Neutrophil (primary cell): ENCODE results near the gene EIF2B5.
"Not testable (repeated sequence)": the region's sequence is repeated elsewhere in the genome, so short reads cannot be mapped to it uniquely, and the experiment has no call there.

ENCODE experiments used
- H3K27ac ChIP-seq: fragments of 200-600 bp; sonication (generic); 2 replicates; pipeline ENCODE4 v1.5.1; 2016; ENCODE audit warnings: mild to moderate bottlenecking, moderate library complexity
- H3K27me3 ChIP-seq: fragments of 200-600 bp; sonication (generic); 2 replicates; pipeline ENCODE4 v1.6.0; 2016; ENCODE audit warnings: mild to moderate bottlenecking
- H3K36me3 ChIP-seq: fragments of 200-600 bp; sonication (generic); 2 replicates; pipeline ENCODE4 v1.5.1; 2017
- H3K4me1 ChIP-seq, 2 experiments: fragments of 200-600 bp in 1 of 2; sonication (generic) in 1 of 2; 1 replicate in 1 of 2; 2 replicates in 1 of 2; pipeline versions ENCODE4 v1.5.1 to v1.6.1; 2013 to 2016; ENCODE audit warnings: low read depth in 1 of 2, low read length in 1 of 2, mild to moderate bottlenecking in 1 of 2, moderate library complexity in 1 of 2; ENCODE audit not compliant: control insufficient read depth in 1 of 2, insufficient read depth in 1 of 2
- H3K4me3 ChIP-seq, 2 experiments: fragments of 200-600 bp in 1 of 2; sonication (generic) in 1 of 2; 1 replicate in 1 of 2; 2 replicates in 1 of 2; pipeline ENCODE4 v1.5.1; 2013 to 2016; ENCODE audit warnings: low read depth in 1 of 2, low read length in 1 of 2, mild to moderate bottlenecking in 1 of 2, moderate library complexity in 1 of 2
- H3K9me3 ChIP-seq: fragments of 200-600 bp; sonication (generic); 2 replicates; pipeline ENCODE4 v1.5.1; 2016
- CTCF ChIP-seq: fragments of 200-600 bp; sonication (generic); IDR thresholded peaks from 2 replicates; pipeline ENCODE4 v1.5.1; 2016; ENCODE audit warnings: antibody characterized with exemption

The EIF2B5 gene

GRCh38 chr3:184155644-184156521 lies 20.7 kb downstream of the EIF2B5 start:
- Histone ChIP-seq H3K9me3 (no peaks in the 10 kb centered on the region), H3K36me3 (no peaks in the 10 kb centered on the region), H3K4me1 (peaks cover 32% of the 10 kb centered on the region in 2 experiments), H3K4me3 (peak overlapping the region; percentile 85 to 91), H3K27ac (peak overlapping the region; percentile 78), H3K27me3 (no peaks in the 10 kb centered on the region)
- TF ChIP-seq CTCF: no peak

GRCh38 chr3:184156522-184156955 lies 21.4 kb downstream of the EIF2B5 start:
- TF ChIP-seq CTCF: no peak
- Histone ChIP-seq H3K36me3 (no peaks in the 10 kb centered on the region), H3K27ac (peak overlapping the region; percentile 78), H3K9me3 (no peaks in the 10 kb centered on the region), H3K4me3 (peak overlapping the region; percentile 85 to 91), H3K27me3 (no peaks in the 10 kb centered on the region), H3K4me1 (peaks cover 32% of the 10 kb centered on the region in 2 experiments)

- H3K36me3 ChIP-seq: no peaks in the 10 kb centered on the region
- peak overlapping the region; percentile 85 to 91 for H3K4me3 ChIP-seq
- no peaks in the 10 kb centered on the region for H3K9me3 ChIP-seq
- TF ChIP-seq CTCF: no peak
- H3K4me1 ChIP-seq: peaks cover 32% of the 10 kb centered on the region in 2 experiments
- H3K27ac ChIP-seq: peak overlapping the region; percentile 78
- no peaks in the 10 kb centered on the region for H3K27me3 ChIP-seq
These were observed 22.0 kb downstream of the EIF2B5 start for GRCh38 chr3:184157206-184157605.

- H3K27ac ChIP-seq: no peak overlapping the region
- TF ChIP-seq CTCF: no peak
- no peak overlapping the region for H3K4me3 ChIP-seq
- H3K36me3 ChIP-seq: peaks cover 4% of the 10 kb centered on the region
- H3K27me3 ChIP-seq: no peaks in the 10 kb centered on the region
- no peaks in the 10 kb centered on the region for H3K9me3 ChIP-seq
- peaks cover 32% of the 10 kb centered on the region in 2 experiments for H3K4me1 ChIP-seq
These were observed 23.2 kb downstream of the EIF2B5 start for GRCh38 chr3:184158404-184158803.

GRCh38 chr3:184160456-184160855 lies 25.3 kb downstream of the EIF2B5 start:
- H3K27ac ChIP-seq: no peak overlapping the region
- no peak overlapping the region for H3K4me3 ChIP-seq

GRCh38 chr3:184162571-184163070 lies 27.5 kb downstream of the EIF2B5 start:
- H3K9me3 ChIP-seq, H3K4me3 ChIP-seq, H3K27ac ChIP-seq, H3K27me3 ChIP-seq: not testable (repeated sequence)
- H3K4me1 ChIP-seq: peaks cover 9 to 13% of the 10 kb centered on the region in 2 experiments
- H3K36me3 ChIP-seq: peaks cover 47% of the 10 kb centered on the region

More at GRCh38 chr3:184160456-184160855, 25.3 kb downstream of the EIF2B5 start:
- TF ChIP-seq CTCF: no peak
- no peaks in the 10 kb centered on the region for H3K27me3 ChIP-seq
- H3K9me3 ChIP-seq: no peaks in the 10 kb centered on the region
- H3K36me3 ChIP-seq: peaks cover 25% of the 10 kb centered on the region
- H3K4me1 ChIP-seq: peaks cover 28 to 32% of the 10 kb centered on the region in 2 experiments
